Measurements from ENCODE around the gene RSPRY1. TPM values are rescaled to one million over a fixed set of nuclear protein-coding genes. Genes with fewer than 3 reads are reported as not detected.

RSPRY1 gene
- total RNA-seq, 6 experiments from 2014 or later = 18.0 to 26.1 (median 22.9) TPM

- no peaks in the 10 kb centered on the region for H3K27me3 ChIP-seq
- TF ChIP-seq POLR2A (IDR thresholded peaks at IDR 0.05) (no peak), CTCF (IDR thresholded peaks at IDR 0.05) (no peak)
- H3K4me3 ChIP-seq = no peak overlapping the region
- no peak for DNase-seq
- H3K9me3 ChIP-seq = no peaks in the 10 kb centered on the region
- H3K27ac ChIP-seq = no peak overlapping the region
- no peaks in the 10 kb centered on the region for H3K4me1 ChIP-seq
- intact Hi-C loops (cut with DNase I) = no loop called here
- H3K36me3 ChIP-seq = peaks cover 0 to 27% (median 11%) of the 10 kb centered on the region in 4 donors
- WGBS (ENCODE audit: insufficient coverage, low coverage, low lambda C conversion rate, missing lambda C conversion rate) = 93% methylated on average over 7 of the region's 7 CpGs
- no peak for ATAC-seq
These were observed 16.2 kb downstream of the RSPRY1 start for GRCh38 chr16:57202095-57202886.

GRCh38 chr16:57203451-57203850 lies 17.3 kb downstream of the RSPRY1 start:
- intact Hi-C loops (cut with DNase I) = no loop called here
- ATAC-seq (no peak), DNase-seq (no peak)
- peaks cover 0 to 36% (median 13%) of the 10 kb centered on the region in 4 donors for H3K36me3 ChIP-seq
- TF ChIP-seq POLR2A (IDR thresholded peaks at IDR 0.05) = no peak
- no peak for TF ChIP-seq CTCF (IDR thresholded peaks at IDR 0.05)
- H3K27ac ChIP-seq = no peak overlapping the region
- H3K4me1 ChIP-seq = no peaks in the 10 kb centered on the region
- no peaks in the 10 kb centered on the region for H3K27me3 ChIP-seq
- no peaks in the 10 kb centered on the region for H3K9me3 ChIP-seq
- 81% methylated on average over 1 of the region's 1 CpG for WGBS (ENCODE audit: insufficient coverage, low coverage, low lambda C conversion rate, missing lambda C conversion rate)
- H3K4me3 ChIP-seq = no peak overlapping the region

- 94% methylated on average over 10 of the region's 12 CpGs for WGBS (ENCODE audit: insufficient coverage, low coverage, low lambda C conversion rate, missing lambda C conversion rate)
- H3K4me1 ChIP-seq = no peaks in the 10 kb centered on the region
- H3K27ac ChIP-seq = no peak overlapping the region
- H3K4me3 ChIP-seq = no peak overlapping the region
- intact Hi-C loops (cut with DNase I) = no loop called here
- no peaks in the 10 kb centered on the region for H3K27me3 ChIP-seq
- no peaks in the 10 kb centered on the region for H3K9me3 ChIP-seq
- ATAC-seq = no peak
- no peak for DNase-seq
- TF ChIP-seq POLR2A (IDR thresholded peaks at IDR 0.05) (no peak), CTCF (IDR thresholded peaks at IDR 0.05) (no peak)
- H3K36me3 ChIP-seq = peaks cover 0 to 48% (median 14%) of the 10 kb centered on the region in 4 donors
These were observed 18.5 kb downstream of the RSPRY1 start for GRCh38 chr16:57204675-57205074.

GRCh38 chr16:57208926-57209325 lies 22.8 kb downstream of the RSPRY1 start:
- no peak overlapping the region for H3K4me3 ChIP-seq
- H3K36me3 ChIP-seq = peaks cover 0 to 79% (median 27%) of the 10 kb centered on the region in 4 donors
- H3K27me3 ChIP-seq = no peaks in the 10 kb centered on the region
- H3K4me1 ChIP-seq = no peaks in the 10 kb centered on the region
- no peak overlapping the region for H3K27ac ChIP-seq
- no peak for ATAC-seq
- WGBS (ENCODE audit: insufficient coverage, low coverage, low lambda C conversion rate, missing lambda C conversion rate) = 100% methylated on average over 1 of the region's 1 CpG
- no peak for TF ChIP-seq CTCF (IDR thresholded peaks at IDR 0.05)
- no peak for TF ChIP-seq POLR2A (IDR thresholded peaks at IDR 0.05)
- DNase-seq = no peak
- no peaks in the 10 kb centered on the region for H3K9me3 ChIP-seq
- intact Hi-C loops (cut with DNase I) = no loop called here

All from right lobe of liver (tissue), 6 donors.